ENCODE data around the gene HEG1.

- TF ChIP-seq CTCF (IDR thresholded peaks at IDR 0.05) = no peak
- no peak for TF ChIP-seq POLR2AphosphoS5 (IDR thresholded peaks at IDR 0.05)
- TF ChIP-seq EP300 (IDR thresholded peaks at IDR 0.05) = no peak
- TF ChIP-seq POLR2A (IDR thresholded peaks at IDR 0.05) = no peak
Measured at GRCh38 chr3:125008766-125009165, 47.0 kb downstream of the HEG1 start.

Data from sigmoid colon (tissue), 4 donors.